CD4-positive, alpha-beta T cell (primary cell): ENCODE data around the gene TMEM108. TPM values are rescaled to one million over a fixed set of nuclear protein-coding genes. Genes with fewer than 3 reads are reported as not detected.

ENCODE experiments used
- ATAC-seq: fragments of 200-7000 bp; cut with Tn5 transposase; one replicate; pipeline ENCODE4 v1.10.0; 2022; ENCODE audit warnings: mild to moderate bottlenecking; ENCODE audit not compliant: poor library complexity
- CTCF ChIA-PET: fragments of 350-600 bp; sonication (Branson Sonifier 250); formaldehyde crosslinking; loops from one replicate; lab custom pipeline; 2021; ENCODE audit warnings: antibody characterized with exemption, inconsistent platforms; lab: Charles Lee
- POLR2A ChIA-PET: fragments of 350-600 bp; sonication (Branson Sonifier 250); formaldehyde crosslinking; loops from one replicate; lab custom pipeline; 2021; ENCODE audit warnings: antibody characterized with exemption, inconsistent platforms; lab: Charles Lee
- DNase-seq, 14 experiments: peaks; one replicate each; pipeline ENCODE4 v3.0.0-alpha.2; 2013 to 2020; ENCODE audit warnings: mixed read lengths in 2 of 14
- H3K27ac ChIP-seq, 2 donors: one replicate each; pipeline versions ENCODE4 v1.5.1 to v1.7.0; 2013; ENCODE audit warnings: low read length in 2 of 2, low read depth in 1 of 2, mild to moderate bottlenecking in 1 of 2
- H3K27me3 ChIP-seq, 2 experiments: 1 replicate in 1 of 2; 2 replicates in 1 of 2; pipeline versions ENCODE4 v1.6.1 to v1.7.0; 2013; ENCODE audit warnings: low read length in 2 of 2, control low read depth in 1 of 2, mild to moderate bottlenecking in 1 of 2, moderate library complexity in 1 of 2; ENCODE audit not compliant: insufficient read depth in 2 of 2, control insufficient read depth in 1 of 2
- H3K36me3 ChIP-seq: one replicate; pipeline ENCODE4 v1.6.1; 2013; ENCODE audit warnings: low read length, control low read depth; ENCODE audit not compliant: insufficient read depth
- H3K4me1 ChIP-seq: one replicate; pipeline ENCODE4 v1.6.1; 2013; ENCODE audit warnings: low read length, control low read depth; ENCODE audit not compliant: insufficient read depth
- H3K4me3 ChIP-seq: one replicate; pipeline ENCODE4 v1.5.1; 2013; ENCODE audit warnings: mild to moderate bottlenecking, low read length, moderate library complexity
- H3K9me3 ChIP-seq, 2 experiments: 1 replicate in 1 of 2; 2 replicates in 1 of 2; pipeline versions ENCODE4 v1.6.1 to v1.7.0; 2013; ENCODE audit warnings: low read length in 2 of 2, mild to moderate bottlenecking in 2 of 2, control low read depth in 1 of 2, moderate library complexity in 1 of 2; ENCODE audit not compliant: control insufficient read depth in 1 of 2, insufficient read depth in 1 of 2
- H3K27ac Mint-ChIP-seq: one replicate; pipeline ENCODE4 v1.8.0; 2020; ENCODE audit warnings: mixed read lengths
- H3K27me3 Mint-ChIP-seq: one replicate; pipeline ENCODE4 v1.8.0; 2021; ENCODE audit warnings: mixed read lengths
- H3K36me3 Mint-ChIP-seq: one replicate; pipeline ENCODE4 v1.8.0; 2021; ENCODE audit warnings: low read depth, mixed read lengths
- H3K4me1 Mint-ChIP-seq: one replicate; pipeline ENCODE4 v1.8.0; 2021; ENCODE audit warnings: low read depth, mixed read lengths
- H3K4me3 Mint-ChIP-seq: one replicate; pipeline ENCODE4 v1.8.0; 2020; ENCODE audit warnings: mild to moderate bottlenecking, mixed read lengths
- H3K9me3 Mint-ChIP-seq: one replicate; pipeline ENCODE4 v1.8.0; 2020; ENCODE audit warnings: mixed read lengths
- intact Hi-C, 2 experiments: fragments of 100-400 bp; cut with DNase I in 1 of 2; cut with micrococcal nuclease in 1 of 2; formaldehyde crosslinking; loops; one replicate each; pipeline versions ENCODE4 v1.15.1 to v1.9.0; 2023 to 2025; cut with DNase I, micrococcal nuclease
- total RNA-seq, 174 experiments: library from RNA in 2 of 174; stranded (reverse) in 2 of 174; gene quantifications; one replicate each; pipeline ENCODE4 v1.2.3 and lab custom pipeline; 2021 to 2026
- TF ChIP-seq, protein P1 (sequence below): fragments of 200-600 bp; IDR thresholded peaks from one replicate; pipeline ENCODE4 v1.8.0; 2022; ENCODE audit warnings: antibody characterized with exemption, mild to moderate bottlenecking

The TMEM108 gene
- total RNA-seq, 2 experiments from 2014 or later: not detected

DNA sequence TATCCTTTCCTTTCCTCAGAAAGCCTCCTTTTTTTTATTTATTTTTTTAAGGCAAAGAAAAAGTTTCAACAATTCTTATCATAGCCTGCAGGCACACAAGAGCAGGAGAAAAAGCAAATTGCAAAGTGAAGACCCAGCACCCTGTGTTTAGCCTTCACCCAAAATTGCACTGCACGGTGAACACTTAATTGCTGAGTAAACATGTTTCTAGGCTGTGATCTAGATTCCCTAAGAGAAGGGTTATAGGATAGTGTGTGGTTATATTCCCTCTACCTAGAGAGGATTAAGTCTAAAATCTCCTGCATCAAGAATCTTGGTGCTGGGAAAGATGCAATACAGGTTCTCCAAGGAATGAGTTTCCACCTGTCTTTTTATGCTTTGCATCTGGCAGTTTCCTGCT is 291.4 kb downstream of the TMEM108 start:
- Histone ChIP-seq H3K27me3 (no peaks in the 10 kb centered on the region), H3K27ac (no peak overlapping the region), H3K9me3 (no peaks in the 10 kb centered on the region), H3K4me1 (no peaks in the 10 kb centered on the region), H3K36me3 (no peaks in the 10 kb centered on the region), H3K4me3 (no peak overlapping the region)
- intact Hi-C loops: no loop called here
- DNase-seq (no peak), ATAC-seq (no peak)
- Mint-ChIP-seq H3K4me1 (no peaks in the 10 kb centered on the region), H3K27me3 (no peaks in the 10 kb centered on the region), H3K4me3 (no peak overlapping the region), H3K27ac (no peak overlapping the region), H3K9me3 (no peaks in the 10 kb centered on the region), H3K36me3 (no peaks in the 10 kb centered on the region)
- CTCF ChIA-PET: no interaction called here
- POLR2A ChIA-PET: no interaction called here
- TF ChIP-seq, protein P1, sequence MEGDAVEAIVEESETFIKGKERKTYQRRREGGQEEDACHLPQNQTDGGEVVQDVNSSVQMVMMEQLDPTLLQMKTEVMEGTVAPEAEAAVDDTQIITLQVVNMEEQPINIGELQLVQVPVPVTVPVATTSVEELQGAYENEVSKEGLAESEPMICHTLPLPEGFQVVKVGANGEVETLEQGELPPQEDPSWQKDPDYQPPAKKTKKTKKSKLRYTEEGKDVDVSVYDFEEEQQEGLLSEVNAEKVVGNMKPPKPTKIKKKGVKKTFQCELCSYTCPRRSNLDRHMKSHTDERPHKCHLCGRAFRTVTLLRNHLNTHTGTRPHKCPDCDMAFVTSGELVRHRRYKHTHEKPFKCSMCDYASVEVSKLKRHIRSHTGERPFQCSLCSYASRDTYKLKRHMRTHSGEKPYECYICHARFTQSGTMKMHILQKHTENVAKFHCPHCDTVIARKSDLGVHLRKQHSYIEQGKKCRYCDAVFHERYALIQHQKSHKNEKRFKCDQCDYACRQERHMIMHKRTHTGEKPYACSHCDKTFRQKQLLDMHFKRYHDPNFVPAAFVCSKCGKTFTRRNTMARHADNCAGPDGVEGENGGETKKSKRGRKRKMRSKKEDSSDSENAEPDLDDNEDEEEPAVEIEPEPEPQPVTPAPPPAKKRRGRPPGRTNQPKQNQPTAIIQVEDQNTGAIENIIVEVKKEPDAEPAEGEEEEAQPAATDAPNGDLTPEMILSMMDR: no peak

DNA sequence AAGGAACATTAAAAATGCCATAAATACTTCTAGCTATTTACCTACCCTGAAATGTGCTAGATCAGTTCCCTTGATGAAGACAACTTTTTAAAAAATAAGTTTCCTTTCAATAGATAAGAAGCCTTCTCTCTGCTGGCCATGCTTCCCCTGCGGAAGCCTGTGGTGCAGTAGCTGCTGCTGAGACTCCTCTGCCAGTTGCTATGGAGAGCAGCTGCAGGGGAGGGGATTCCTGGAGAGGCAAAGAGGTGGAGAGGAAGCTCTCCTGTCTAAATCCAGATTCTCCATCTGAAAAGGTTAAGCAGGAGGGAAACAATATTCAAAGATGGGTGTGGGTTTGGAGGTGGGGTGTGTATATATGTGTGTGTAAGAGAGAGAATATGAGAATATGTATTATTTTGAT is 291.9 kb downstream of the TMEM108 start:
- ATAC-seq (no peak), DNase-seq (no peak)
- TF ChIP-seq, protein P1: no peak
- no peak overlapping the region for H3K27ac Mint-ChIP-seq
- Histone ChIP-seq H3K4me1 (no peaks in the 10 kb centered on the region), H3K36me3 (no peaks in the 10 kb centered on the region), H3K27ac (no peak overlapping the region), H3K4me3 (no peak overlapping the region), H3K9me3 (no peaks in the 10 kb centered on the region), H3K27me3 (no peaks in the 10 kb centered on the region)
- no peaks in the 10 kb centered on the region for H3K36me3 Mint-ChIP-seq
- no peaks in the 10 kb centered on the region for H3K4me1 Mint-ChIP-seq
- ChIA-PET POLR2A (no interaction called here), CTCF (no interaction called here)
- no peaks in the 10 kb centered on the region for H3K27me3 Mint-ChIP-seq
- intact Hi-C loops: no loop called here
- H3K4me3 Mint-ChIP-seq: no peak overlapping the region
- H3K9me3 Mint-ChIP-seq: no peaks in the 10 kb centered on the region

DNA sequence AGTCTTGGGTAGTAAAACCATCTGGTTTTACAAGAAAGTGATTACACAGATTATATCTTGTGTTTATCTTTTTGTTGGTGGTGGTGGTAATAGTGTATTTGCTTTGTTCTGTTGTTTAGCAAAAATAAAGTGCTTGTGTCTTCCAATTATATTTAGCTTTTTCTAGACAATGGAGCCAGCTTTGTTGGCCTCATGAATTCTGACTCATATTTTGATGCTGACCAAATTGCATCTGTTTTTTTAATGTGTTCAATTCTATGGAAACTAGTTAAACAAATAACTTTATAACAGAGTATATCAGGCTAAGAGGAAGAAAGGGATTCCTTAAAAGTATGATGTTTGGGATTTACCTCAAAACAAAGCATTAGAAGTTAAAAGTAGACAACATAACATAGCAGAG is 292.3 kb downstream of the TMEM108 start:
- Mint-ChIP-seq H3K4me3 (no peak overlapping the region), H3K36me3 (no peaks in the 10 kb centered on the region), H3K9me3 (no peaks in the 10 kb centered on the region), H3K27me3 (no peaks in the 10 kb centered on the region), H3K4me1 (no peaks in the 10 kb centered on the region), H3K27ac (no peak overlapping the region)
- Histone ChIP-seq H3K4me1 (no peaks in the 10 kb centered on the region), H3K27ac (no peak overlapping the region), H3K27me3 (no peaks in the 10 kb centered on the region), H3K9me3 (no peaks in the 10 kb centered on the region), H3K4me3 (no peak overlapping the region), H3K36me3 (no peaks in the 10 kb centered on the region)
- intact Hi-C loops: no loop called here
- POLR2A ChIA-PET: no interaction called here
- DNase-seq: no peak
- TF ChIP-seq, protein P1: no peak
- CTCF ChIA-PET: no interaction called here
- ATAC-seq: no peak
